ENCODE results near the gene GATA2.

DNA sequence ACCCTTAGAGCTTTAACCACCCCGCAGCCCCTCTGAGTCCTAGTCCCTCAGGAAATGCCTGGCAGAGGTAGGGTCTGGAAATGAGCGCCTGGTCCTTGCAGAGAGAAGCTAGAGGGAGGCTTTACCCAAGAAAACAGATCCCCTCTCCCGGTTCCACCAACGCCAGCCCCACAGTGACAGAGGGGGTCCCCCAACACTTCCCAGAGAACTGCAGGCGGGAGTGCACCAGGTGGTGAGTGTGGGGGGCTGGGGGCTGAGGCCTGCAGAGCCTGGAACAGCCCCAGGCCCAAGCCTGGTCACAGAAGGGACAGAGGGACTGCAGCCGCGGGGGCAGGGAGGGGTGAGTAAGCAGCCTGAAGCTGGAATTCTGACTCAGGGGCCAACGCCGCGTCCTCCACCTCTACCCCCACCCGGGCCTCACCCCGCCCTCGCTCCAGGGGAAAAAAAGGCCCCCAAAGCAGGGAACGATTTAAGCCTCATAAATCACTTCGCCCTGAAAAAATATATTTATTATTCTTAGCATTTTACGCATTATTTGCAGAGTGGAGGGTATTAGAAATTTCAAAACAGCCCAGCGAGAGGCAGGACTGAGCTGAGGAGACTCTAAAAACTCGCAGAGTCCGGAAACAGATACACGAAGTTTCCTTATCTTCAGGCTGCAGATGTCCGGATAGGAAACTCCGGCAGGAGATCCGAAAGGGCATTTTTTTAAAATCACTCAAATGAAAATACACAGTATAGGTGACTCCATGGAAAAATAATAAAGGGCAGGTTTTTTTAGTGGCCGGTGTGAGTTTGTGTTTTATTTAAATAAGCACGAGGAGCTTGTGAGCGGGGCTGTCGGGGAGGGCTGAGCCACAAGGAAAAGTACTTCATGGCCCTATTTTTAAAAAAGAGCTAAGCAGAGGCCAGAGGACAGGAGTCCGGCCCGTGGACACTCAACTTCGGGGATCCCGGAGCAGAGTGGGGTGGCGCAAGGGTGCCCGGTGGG, 10.0 kb downstream of the GATA2 start:
- TF ChIP-seq, protein P1, sequence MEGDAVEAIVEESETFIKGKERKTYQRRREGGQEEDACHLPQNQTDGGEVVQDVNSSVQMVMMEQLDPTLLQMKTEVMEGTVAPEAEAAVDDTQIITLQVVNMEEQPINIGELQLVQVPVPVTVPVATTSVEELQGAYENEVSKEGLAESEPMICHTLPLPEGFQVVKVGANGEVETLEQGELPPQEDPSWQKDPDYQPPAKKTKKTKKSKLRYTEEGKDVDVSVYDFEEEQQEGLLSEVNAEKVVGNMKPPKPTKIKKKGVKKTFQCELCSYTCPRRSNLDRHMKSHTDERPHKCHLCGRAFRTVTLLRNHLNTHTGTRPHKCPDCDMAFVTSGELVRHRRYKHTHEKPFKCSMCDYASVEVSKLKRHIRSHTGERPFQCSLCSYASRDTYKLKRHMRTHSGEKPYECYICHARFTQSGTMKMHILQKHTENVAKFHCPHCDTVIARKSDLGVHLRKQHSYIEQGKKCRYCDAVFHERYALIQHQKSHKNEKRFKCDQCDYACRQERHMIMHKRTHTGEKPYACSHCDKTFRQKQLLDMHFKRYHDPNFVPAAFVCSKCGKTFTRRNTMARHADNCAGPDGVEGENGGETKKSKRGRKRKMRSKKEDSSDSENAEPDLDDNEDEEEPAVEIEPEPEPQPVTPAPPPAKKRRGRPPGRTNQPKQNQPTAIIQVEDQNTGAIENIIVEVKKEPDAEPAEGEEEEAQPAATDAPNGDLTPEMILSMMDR (IDR thresholded peaks at IDR 0.05), result no peak
- TF ChIP-seq POLR2A (IDR thresholded peaks at IDR 0.05), result no peak
